Measurements from ENCODE around the gene MAPK7.

- TF ChIP-seq CTCF (IDR thresholded peaks at IDR 0.05) (no peak), POLR2A (IDR thresholded peaks at IDR 0.05) (no peak)
These were observed 3.6 kb downstream of the MAPK7 start for GRCh38 chr17:19381741-19382444.
